ENCODE measurements around the gene ITGA5.

ITGA5 gene

DNA sequence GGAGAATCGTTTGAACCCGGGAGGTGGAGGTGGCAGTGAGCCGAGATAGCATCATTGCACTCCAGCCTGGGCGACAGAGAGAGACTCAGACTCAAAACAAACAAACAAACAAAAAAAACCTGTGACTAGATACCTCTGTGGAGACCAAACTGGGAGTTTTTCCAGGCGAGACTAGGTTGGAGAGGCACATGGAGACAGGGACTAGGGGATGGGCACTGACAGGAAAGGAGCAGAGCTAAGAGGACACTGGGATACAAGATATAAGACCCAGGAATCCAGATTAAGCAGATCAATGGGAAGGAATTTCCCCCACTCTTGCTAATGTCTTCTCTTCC lies 4.7 kb upstream of the ITGA5 start:
- FAIRE-seq (no peak), DNase-seq (ENCODE audit: insufficient read length, low spot score) (no peak)
- TF ChIP-seq SPI1 (IDR thresholded peaks at IDR 0.05; ENCODE audit: low read depth, low read length): no peak
- no peak for TF ChIP-seq TAF1 (IDR thresholded peaks at IDR 0.05; ENCODE audit: low read depth, low read length)
- TF ChIP-seq PAX5 (IDR thresholded peaks at IDR 0.05; ENCODE audit: insufficient read depth, low read length, severe bottlenecking): no peak
- no peak for TF ChIP-seq POU2F2 (IDR thresholded peaks at IDR 0.05; ENCODE audit: low read depth, low read length)
- no peak for TF ChIP-seq POLR2A (IDR thresholded peaks at IDR 0.05; ENCODE audit: low read depth, low read length)
- no peak for TF ChIP-seq POLR2AphosphoS5 (IDR thresholded peaks at IDR 0.05; ENCODE audit: low read depth, low read length)

DNA sequence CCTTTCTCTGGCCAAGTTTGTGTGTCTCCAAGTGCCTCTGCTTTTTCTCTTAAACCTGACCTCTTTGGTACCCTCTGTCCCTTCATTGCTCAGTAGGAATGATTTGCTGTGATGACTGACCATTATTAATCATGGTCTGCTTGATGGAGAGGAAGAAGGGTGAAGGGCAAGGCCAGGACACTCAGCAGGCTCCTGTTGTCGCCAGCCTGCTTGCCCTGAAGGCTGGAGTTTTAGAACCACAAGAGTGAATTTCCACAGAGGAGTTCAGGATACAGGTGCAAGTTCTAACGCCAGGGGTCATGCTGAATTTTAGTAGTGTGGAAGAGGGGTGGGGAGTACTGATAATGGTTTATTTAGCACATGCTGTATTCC lies 2.8 kb upstream of the ITGA5 start:
- no peak for FAIRE-seq
- DNase-seq (ENCODE audit: insufficient read length, low spot score): no peak
- TF ChIP-seq SPI1 (IDR thresholded peaks at IDR 0.05; ENCODE audit: low read depth, low read length): no peak
- no peak for TF ChIP-seq PAX5 (IDR thresholded peaks at IDR 0.05; ENCODE audit: insufficient read depth, low read length, severe bottlenecking)
- no peak for TF ChIP-seq POLR2AphosphoS5 (IDR thresholded peaks at IDR 0.05; ENCODE audit: low read depth, low read length)
- no peak for TF ChIP-seq POLR2A (IDR thresholded peaks at IDR 0.05; ENCODE audit: low read depth, low read length)
- no peak for TF ChIP-seq POU2F2 (IDR thresholded peaks at IDR 0.05; ENCODE audit: low read depth, low read length)
- no peak for TF ChIP-seq TAF1 (IDR thresholded peaks at IDR 0.05; ENCODE audit: low read depth, low read length)

DNA sequence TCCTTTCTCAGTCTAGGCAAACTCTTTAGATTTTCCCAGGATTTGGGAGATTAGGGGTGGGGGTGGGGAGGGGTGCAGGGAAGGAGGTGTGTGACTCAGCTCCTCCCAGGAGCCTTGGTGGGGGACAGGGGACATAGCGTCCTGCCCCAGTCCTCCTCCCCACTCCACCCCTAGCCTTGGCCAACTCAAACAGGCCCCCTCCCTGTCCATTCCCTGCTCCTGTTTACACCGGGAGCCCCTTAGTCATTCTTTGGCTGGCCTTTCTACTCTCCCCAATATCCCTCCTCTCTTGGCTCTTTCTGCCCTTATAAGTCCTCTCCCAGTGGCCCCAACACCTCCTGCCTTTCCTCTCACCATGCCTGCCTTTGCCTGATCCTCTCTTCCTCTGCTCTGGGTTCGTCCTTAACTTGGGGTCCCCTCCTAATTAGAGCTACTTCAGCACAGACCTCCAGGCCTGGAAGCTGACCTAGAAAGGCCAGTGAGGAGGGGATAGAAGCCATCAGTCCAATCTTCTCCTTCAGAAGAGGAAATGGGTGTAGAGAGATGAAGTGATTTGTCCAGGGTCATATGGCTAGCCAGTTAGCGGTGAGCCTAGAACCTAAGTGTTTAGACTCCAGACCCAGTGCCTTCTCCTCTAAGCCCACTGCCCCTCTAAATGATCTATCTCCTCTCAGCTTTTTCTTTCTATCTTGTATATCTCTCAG lies 2.3 kb upstream of the ITGA5 start:
- FAIRE-seq (no peak), DNase-seq (ENCODE audit: insufficient read length, low spot score) (no peak)
- no peak for TF ChIP-seq TAF1 (IDR thresholded peaks at IDR 0.05; ENCODE audit: low read depth, low read length)
- TF ChIP-seq POLR2A (IDR thresholded peaks at IDR 0.05; ENCODE audit: low read depth, low read length): no peak
- TF ChIP-seq PAX5 (IDR thresholded peaks at IDR 0.05; ENCODE audit: insufficient read depth, low read length, severe bottlenecking): no peak
- TF ChIP-seq POU2F2 (IDR thresholded peaks at IDR 0.05; ENCODE audit: low read depth, low read length): no peak
- TF ChIP-seq SPI1 (IDR thresholded peaks at IDR 0.05; ENCODE audit: low read depth, low read length): no peak; the same call in 1 of the 2 replicates
- no peak for TF ChIP-seq POLR2AphosphoS5 (IDR thresholded peaks at IDR 0.05; ENCODE audit: low read depth, low read length)

DNA sequence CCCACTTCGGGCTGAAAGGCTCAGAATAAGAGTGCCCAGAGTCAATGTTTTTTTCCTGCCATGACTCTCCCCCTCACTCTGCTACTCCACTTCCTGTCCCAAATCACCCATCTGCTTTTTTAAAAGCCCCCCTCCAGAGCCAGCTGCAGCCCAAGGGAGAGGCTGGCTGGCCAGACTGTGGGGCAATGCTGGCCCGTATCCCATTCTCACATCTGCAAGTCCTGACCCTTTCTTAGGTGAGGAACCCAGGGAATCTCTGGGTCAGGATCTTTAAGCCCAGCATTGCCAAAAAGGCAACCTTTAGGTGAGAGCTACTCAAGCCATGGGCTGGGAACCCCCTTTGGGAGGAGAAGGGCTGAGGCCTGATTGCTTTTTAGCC lies 1.7 kb upstream of the ITGA5 start:
- FAIRE-seq (no peak), DNase-seq (ENCODE audit: insufficient read length, low spot score) (no peak)
- TF ChIP-seq PAX5 (IDR thresholded peaks at IDR 0.05; ENCODE audit: insufficient read depth, low read length, severe bottlenecking) (no peak), POLR2AphosphoS5 (IDR thresholded peaks at IDR 0.05; ENCODE audit: low read depth, low read length) (no peak), POLR2A (IDR thresholded peaks at IDR 0.05; ENCODE audit: low read depth, low read length) (no peak), TAF1 (IDR thresholded peaks at IDR 0.05; ENCODE audit: low read depth, low read length) (no peak), POU2F2 (IDR thresholded peaks at IDR 0.05; ENCODE audit: low read depth, low read length) (no peak), SPI1 (IDR thresholded peaks at IDR 0.05; ENCODE audit: low read depth, low read length) (no peak)

DNA sequence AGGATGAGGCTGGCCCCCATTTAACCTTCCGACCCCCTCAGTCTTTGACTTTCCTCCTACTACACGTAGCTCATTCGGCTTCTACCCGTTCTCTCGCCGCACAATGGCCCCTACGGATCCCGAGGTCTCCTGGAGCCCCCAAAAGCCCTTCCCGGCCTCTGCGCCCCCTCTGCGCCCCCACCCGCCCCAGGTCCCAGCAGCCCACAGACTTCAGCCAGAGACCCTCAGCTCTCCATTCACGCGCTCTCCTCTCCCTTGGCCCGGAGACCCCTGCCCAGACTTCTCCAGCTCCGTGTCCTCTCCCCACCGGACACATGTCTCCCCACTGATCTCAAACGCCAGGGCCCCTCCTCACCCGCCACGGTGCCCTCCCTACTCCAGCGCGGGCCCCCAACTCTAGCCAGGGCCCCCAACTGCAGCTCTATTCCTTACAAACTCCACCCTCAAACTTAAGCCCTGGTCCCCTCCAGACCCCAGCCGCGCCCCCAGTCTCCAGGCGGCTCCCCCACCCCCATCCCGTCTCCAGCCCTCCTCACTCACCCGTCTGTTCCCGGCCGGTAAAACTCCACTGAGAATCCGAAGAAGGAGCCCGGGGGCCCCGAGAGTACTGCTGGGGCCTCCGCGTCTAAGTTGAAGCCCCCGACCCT lies 502 bp downstream of the ITGA5 start:
- TF ChIP-seq POLR2AphosphoS5 (IDR thresholded peaks at IDR 0.05; ENCODE audit: low read depth, low read length): no peak
- TF ChIP-seq POU2F2 (IDR thresholded peaks at IDR 0.05; ENCODE audit: low read depth, low read length): no peak
- TF ChIP-seq PAX5 (IDR thresholded peaks at IDR 0.05; ENCODE audit: insufficient read depth, low read length, severe bottlenecking): no peak
- no peak for TF ChIP-seq TAF1 (IDR thresholded peaks at IDR 0.05; ENCODE audit: low read depth, low read length)
- TF ChIP-seq POLR2A (IDR thresholded peaks at IDR 0.05; ENCODE audit: low read depth, low read length): no peak
- TF ChIP-seq SPI1 (IDR thresholded peaks at IDR 0.05; ENCODE audit: low read depth, low read length): no peak
- DNase-seq (ENCODE audit: insufficient read length, low spot score) (no peak), FAIRE-seq (no peak)

DNA sequence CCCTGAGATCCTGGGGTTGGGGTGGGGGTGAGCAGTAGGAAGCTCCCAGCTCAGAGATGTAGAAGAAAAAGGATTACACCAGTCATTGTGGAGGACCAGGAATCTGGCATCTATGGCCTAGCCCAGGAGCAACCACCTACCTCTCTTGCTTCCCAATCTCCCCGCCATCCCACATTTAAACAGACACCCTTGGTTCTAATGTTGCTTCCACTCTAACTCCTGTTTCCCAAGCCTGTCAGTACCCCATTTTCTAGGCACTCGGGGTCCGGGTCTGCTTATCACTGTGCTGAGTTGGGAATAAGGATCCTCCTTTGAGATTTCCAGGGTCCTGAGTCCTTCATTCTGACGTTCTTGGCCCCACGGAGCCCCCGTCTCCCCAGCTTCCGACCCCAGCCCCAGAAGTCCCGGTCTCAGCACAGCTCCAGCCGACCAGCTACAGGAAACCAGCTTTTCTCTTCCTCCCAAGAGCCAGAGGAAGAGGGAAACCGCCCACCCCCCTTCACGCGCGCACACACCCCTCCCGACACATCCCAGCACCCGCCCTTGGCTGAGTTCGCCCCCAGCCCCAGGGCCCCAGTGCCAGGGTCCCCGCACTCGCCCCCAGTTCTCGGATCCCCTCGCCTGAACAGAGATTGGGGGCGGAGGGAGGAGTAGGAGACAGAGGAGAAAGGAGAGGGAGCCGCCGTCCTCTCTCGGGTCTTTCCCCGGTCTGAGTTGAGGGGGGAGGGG lies 1.2 kb downstream of the ITGA5 start:
- DNase-seq (ENCODE audit: insufficient read length, low spot score): no peak
- no peak for FAIRE-seq
- no peak for TF ChIP-seq POU2F2 (IDR thresholded peaks at IDR 0.05; ENCODE audit: low read depth, low read length)
- no peak for TF ChIP-seq POLR2AphosphoS5 (IDR thresholded peaks at IDR 0.05; ENCODE audit: low read depth, low read length)
- no peak for TF ChIP-seq TAF1 (IDR thresholded peaks at IDR 0.05; ENCODE audit: low read depth, low read length)
- TF ChIP-seq SPI1 (IDR thresholded peaks at IDR 0.05; ENCODE audit: low read depth, low read length): no peak
- no peak for TF ChIP-seq POLR2A (IDR thresholded peaks at IDR 0.05; ENCODE audit: low read depth, low read length)
- TF ChIP-seq PAX5 (IDR thresholded peaks at IDR 0.05; ENCODE audit: insufficient read depth, low read length, severe bottlenecking): no peak

DNA sequence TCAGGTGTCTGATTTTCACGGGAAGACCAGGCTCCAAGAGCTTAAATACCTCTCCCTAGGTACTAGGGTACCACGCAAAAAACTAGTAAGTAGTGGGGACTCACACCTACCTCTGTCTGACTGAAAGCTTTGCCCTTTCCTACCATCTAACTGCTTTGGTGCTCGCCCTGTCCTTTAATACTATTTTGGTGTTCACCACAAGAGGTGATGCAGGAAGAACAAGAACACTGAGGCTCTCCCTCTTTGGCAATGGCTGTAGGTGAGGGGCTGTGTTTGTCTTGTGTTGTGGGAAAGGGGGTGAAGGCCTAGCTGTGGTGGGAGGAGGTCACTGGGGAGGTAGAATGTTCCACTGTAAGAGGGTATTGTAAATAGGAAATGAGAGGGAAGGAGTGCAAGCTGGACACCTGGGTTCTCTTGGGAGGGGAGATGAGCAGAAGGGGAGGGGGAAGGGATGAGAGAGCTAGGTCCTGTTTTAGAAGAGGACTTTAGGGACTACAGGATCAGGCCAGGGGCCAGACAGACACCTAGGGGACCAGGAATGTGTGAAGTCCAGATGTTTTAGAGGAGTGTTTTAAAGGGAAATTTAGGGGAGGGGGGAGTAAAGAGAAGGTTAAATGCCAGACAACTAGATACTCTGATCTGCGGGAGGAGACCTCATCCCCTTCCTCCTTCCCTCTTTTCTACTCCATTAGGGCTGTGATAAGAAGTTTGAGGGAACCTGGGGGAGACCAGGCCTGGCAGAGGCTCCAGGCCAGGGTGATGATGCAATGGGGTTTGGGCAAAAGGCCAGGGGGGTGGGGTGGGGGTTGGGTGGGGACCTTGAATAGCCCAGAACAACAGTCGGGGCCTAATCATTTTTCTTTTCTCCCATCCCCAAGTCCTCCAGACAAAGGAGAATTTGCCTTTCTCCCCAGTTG lies 2.1 kb downstream of the ITGA5 start:
- TF ChIP-seq SPI1 (IDR thresholded peaks at IDR 0.05; ENCODE audit: low read depth, low read length): no peak
- no peak for TF ChIP-seq POU2F2 (IDR thresholded peaks at IDR 0.05; ENCODE audit: low read depth, low read length)
- no peak for TF ChIP-seq POLR2AphosphoS5 (IDR thresholded peaks at IDR 0.05; ENCODE audit: low read depth, low read length)
- no peak for TF ChIP-seq POLR2A (IDR thresholded peaks at IDR 0.05; ENCODE audit: low read depth, low read length)
- TF ChIP-seq PAX5 (IDR thresholded peaks at IDR 0.05; ENCODE audit: insufficient read depth, low read length, severe bottlenecking): no peak
- TF ChIP-seq TAF1 (IDR thresholded peaks at IDR 0.05; ENCODE audit: low read depth, low read length): no peak
- DNase-seq (ENCODE audit: insufficient read length, low spot score) (no peak), FAIRE-seq (no peak)

DNA sequence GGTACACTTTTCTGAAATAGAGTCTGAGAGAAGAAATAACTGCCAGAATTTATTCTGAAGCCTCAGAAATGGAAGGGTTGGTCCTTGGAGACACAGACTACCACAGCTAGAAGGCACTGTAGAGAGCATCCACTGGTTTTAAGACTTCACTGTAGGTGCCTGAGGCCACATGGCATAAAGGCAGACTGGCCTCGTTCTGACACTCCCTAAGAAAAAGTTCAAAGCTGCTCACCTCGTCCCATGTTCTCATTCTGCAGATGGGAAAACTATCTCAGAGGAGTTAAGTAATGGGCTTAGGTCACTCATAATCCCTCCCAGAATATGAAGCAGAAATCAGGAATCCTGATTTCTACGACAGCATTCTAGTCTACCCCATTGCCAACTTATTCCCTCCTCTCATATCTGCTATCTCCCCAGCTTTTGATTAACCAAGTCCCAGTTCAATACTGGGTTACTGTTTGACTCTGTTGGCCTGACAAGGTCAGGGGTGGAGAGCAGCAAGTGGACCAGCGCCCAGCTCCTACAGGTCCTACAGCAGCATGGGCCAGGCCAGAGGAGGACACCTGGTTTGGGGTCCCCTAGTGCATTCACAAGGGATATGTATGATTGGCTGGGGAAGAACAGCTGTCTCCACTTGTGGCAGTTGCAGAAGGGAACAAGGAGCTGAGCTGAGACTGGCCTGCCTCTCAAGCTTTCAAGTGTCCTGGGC lies 3.7 kb downstream of the ITGA5 start:
- no peak for TF ChIP-seq POLR2A (IDR thresholded peaks at IDR 0.05; ENCODE audit: low read depth, low read length)
- TF ChIP-seq SPI1 (IDR thresholded peaks at IDR 0.05; ENCODE audit: low read depth, low read length): no peak
- TF ChIP-seq TAF1 (IDR thresholded peaks at IDR 0.05; ENCODE audit: low read depth, low read length): no peak
- no peak for TF ChIP-seq POU2F2 (IDR thresholded peaks at IDR 0.05; ENCODE audit: low read depth, low read length)
- TF ChIP-seq POLR2AphosphoS5 (IDR thresholded peaks at IDR 0.05; ENCODE audit: low read depth, low read length): no peak
- no peak for TF ChIP-seq PAX5 (IDR thresholded peaks at IDR 0.05; ENCODE audit: insufficient read depth, low read length, severe bottlenecking)
- DNase-seq (ENCODE audit: insufficient read length, low spot score) (no peak), FAIRE-seq (no peak)

Measured in GM12891 (cell line).